ENCODE measurements around the gene MXRA5. TPM values are rescaled to one million over a fixed set of nuclear protein-coding genes. Genes with fewer than 3 reads are reported as not detected.

The MXRA5 gene
- total and polyA plus RNA-seq, 10 of the 15 experiments (the other 5 are each of a cell fraction or from before 2014, with no cell fraction given): 0.01 to 0.03 TPM; not detected in 8

DNA sequence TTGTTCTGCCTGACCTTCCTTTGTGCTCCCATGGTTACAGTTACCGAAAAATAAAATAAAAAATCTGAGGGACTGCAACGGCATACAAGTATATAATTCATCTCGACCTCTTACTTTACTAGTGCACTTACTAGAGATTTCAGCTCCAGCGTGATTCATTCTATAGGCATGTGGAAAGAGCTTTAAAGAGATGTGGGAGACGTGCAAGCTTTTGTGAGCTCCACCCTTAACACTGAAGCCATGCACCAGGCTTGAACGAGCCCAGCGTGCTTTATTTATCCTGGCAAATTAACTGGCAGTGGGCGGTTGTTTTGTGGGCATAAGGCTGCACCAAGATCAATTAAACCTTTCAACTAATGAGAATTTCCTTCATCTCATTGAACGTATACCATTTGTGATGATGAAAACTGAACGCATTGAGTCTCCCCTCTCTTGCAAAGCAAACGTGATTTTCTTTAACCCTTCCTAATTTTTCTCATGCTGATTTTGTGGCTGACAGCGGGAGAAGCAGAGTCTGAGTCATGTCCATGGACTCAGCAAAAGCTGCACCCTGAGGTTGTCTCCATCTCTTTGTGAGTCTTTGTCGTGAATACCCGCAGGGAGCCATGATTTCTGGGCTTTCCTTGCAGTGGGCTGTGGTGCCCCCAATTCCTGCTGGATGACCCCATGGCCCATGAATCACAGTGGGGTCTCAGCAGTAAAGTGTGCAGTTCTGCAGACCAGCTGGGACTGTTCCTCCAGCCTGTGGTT is 60.1 kb downstream of the MXRA5 start:
- intact Hi-C loops (cut with micrococcal nuclease; ENCODE audit: unreplicated experiment) (no loop called here), in situ Hi-C loops (cut with MboI) (no loop called here)
- TF ChIP-seq ZNF274 (IDR thresholded peaks at IDR 0.05; ENCODE audit: insufficient read depth, insufficient read length): no peak
- TF ChIP-seq IRF3 (IDR thresholded peaks at IDR 0.05): no peak
- TF ChIP-seq RELA (IDR thresholded peaks at IDR 0.05; ENCODE audit: borderline replicate concordance, partially characterized antibody): no peak
- no peak for TF ChIP-seq MYB (IDR thresholded peaks at IDR 0.05; ENCODE audit: borderline replicate concordance, low read depth, low read length)
- TF ChIP-seq CUX1 (IDR thresholded peaks at IDR 0.05; ENCODE audit: insufficient replicate concordance, low read depth, low read length): no peak
- no peak for TF ChIP-seq TCF3 (IDR thresholded peaks at IDR 0.05; ENCODE audit: borderline replicate concordance, insufficient read depth, low read depth, low read length)
- no peak for TF ChIP-seq JUND (IDR thresholded peaks at IDR 0.05; ENCODE audit: low read depth, low read length)
- 16% methylated on average over 14 of the region's 14 CpGs for WGBS (ENCODE audit: insufficient coverage, insufficient replicate concordance, low lambda C conversion rate, missing lambda C conversion rate)
- FAIRE-seq (no peak), DNase-seq (ENCODE audit: low read depth, low spot score) (no peak), ATAC-seq (no peak)
- Histone ChIP-seq H3K79me2 (ENCODE audit: control insufficient read depth, insufficient read depth, low read length) (no peaks in the 10 kb centered on the region), H3K9ac (ENCODE audit: control insufficient read depth, insufficient read depth, low read length) (no peak overlapping the region), H3K36me3 (ENCODE audit: control insufficient read depth in 2 of 2, insufficient read depth in 2 of 2, low read length in 1 of 2) (no peaks in the 10 kb centered on the region), H2AFZ (ENCODE audit: control insufficient read depth, low read depth, low read length) (no peak overlapping the region), H3K27me3 (replicated peaks in 1 of 2; ENCODE audit: control insufficient read depth in 2 of 2, insufficient read depth in 2 of 2, low read length in 1 of 2) (no peaks in the 10 kb centered on the region), H4K20me1 (ENCODE audit: control insufficient read depth, insufficient read depth) (no peaks in the 10 kb centered on the region), H3K9me3 (replicated peaks; ENCODE audit: control insufficient read depth, insufficient read depth, low read length) (no peaks in the 10 kb centered on the region), H3K27ac (ENCODE audit: control insufficient read depth, insufficient read depth) (no peak overlapping the region), H3K4me3 (no peak overlapping the region), H3K4me1 (ENCODE audit: control insufficient read depth, insufficient read depth, low read length) (no peaks in the 10 kb centered on the region), H3K4me2 (ENCODE audit: control insufficient read depth, insufficient read depth) (no peak overlapping the region)
- BruUV-seq (replicated peaks): no TSS peak
- POLR2A ChIA-PET: no interaction called here
- CTCF ChIA-PET: no interaction called here
- SMC1A ChIA-PET (ENCODE audit: uncharacterized antibody, unreplicated experiment): no interaction called here
- RAD21 ChIA-PET (ENCODE audit: unreplicated experiment): no interaction called here
